Measurements from ENCODE around the gene STARD10. TPM values are rescaled to one million over a fixed set of nuclear protein-coding genes. Genes with fewer than 3 reads are reported as not detected.

STARD10 gene
- total and polyA plus RNA-seq, 9 of the 15 experiments (the other 6 are each of a cell fraction or from before 2014, with no cell fraction given), result 0.15 to 52.9 (median 32.3) TPM

- TF ChIP-seq, protein P1, sequence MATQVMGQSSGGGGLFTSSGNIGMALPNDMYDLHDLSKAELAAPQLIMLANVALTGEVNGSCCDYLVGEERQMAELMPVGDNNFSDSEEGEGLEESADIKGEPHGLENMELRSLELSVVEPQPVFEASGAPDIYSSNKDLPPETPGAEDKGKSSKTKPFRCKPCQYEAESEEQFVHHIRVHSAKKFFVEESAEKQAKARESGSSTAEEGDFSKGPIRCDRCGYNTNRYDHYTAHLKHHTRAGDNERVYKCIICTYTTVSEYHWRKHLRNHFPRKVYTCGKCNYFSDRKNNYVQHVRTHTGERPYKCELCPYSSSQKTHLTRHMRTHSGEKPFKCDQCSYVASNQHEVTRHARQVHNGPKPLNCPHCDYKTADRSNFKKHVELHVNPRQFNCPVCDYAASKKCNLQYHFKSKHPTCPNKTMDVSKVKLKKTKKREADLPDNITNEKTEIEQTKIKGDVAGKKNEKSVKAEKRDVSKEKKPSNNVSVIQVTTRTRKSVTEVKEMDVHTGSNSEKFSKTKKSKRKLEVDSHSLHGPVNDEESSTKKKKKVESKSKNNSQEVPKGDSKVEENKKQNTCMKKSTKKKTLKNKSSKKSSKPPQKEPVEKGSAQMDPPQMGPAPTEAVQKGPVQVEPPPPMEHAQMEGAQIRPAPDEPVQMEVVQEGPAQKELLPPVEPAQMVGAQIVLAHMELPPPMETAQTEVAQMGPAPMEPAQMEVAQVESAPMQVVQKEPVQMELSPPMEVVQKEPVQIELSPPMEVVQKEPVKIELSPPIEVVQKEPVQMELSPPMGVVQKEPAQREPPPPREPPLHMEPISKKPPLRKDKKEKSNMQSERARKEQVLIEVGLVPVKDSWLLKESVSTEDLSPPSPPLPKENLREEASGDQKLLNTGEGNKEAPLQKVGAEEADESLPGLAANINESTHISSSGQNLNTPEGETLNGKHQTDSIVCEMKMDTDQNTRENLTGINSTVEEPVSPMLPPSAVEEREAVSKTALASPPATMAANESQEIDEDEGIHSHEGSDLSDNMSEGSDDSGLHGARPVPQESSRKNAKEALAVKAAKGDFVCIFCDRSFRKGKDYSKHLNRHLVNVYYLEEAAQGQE (IDR thresholded peaks at IDR 0.05; ENCODE audit: borderline replicate concordance), result no peak; the same call in 1 of the 2 replicates
- TF ChIP-seq, protein P1 (CRISPR knock-in tag; IDR thresholded peaks at IDR 0.05; ENCODE audit: low read depth), result no peak
- TF ChIP-seq MCM3 (IDR thresholded peaks at IDR 0.05), result no peak
- peak in 2 of 3 experiments; percentile 83 to 90 for TF ChIP-seq YY1 (IDR thresholded peaks at IDR 0.05; ENCODE audit: borderline replicate concordance in 1 of 3, control insufficient read depth in 1 of 3, extremely low read depth in 1 of 3, insufficient read depth in 3 of 3, insufficient read length in 1 of 3, insufficient replicate concordance in 2 of 3, low read depth in 1 of 3, low read length in 2 of 3)
- no peak for TF ChIP-seq ZNF444 (CRISPR knock-in tag; IDR thresholded peaks at IDR 0.05)
- TF ChIP-seq, protein P2, sequence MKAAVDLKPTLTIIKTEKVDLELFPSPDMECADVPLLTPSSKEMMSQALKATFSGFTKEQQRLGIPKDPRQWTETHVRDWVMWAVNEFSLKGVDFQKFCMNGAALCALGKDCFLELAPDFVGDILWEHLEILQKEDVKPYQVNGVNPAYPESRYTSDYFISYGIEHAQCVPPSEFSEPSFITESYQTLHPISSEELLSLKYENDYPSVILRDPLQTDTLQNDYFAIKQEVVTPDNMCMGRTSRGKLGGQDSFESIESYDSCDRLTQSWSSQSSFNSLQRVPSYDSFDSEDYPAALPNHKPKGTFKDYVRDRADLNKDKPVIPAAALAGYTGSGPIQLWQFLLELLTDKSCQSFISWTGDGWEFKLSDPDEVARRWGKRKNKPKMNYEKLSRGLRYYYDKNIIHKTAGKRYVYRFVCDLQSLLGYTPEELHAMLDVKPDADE (conservative IDR thresholded peaks at IDR 0.05; ENCODE audit: control insufficient read depth, low read depth, low read length), result peak; percentile 55; the same call in 1 of the 2 replicates
- TF ChIP-seq ZBTB7A (IDR thresholded peaks at IDR 0.05; ENCODE audit: borderline replicate concordance, control insufficient read depth, low read depth, low read length), result peak; percentile 23; the same call in 1 of the 2 replicates
- peak; percentile 94 for TF ChIP-seq RB1 (IDR thresholded peaks at IDR 0.05; ENCODE audit: low read depth)
- no peak for TF ChIP-seq NR2C2 (CRISPR knock-in tag; IDR thresholded peaks at IDR 0.05)
- peak; percentile 58 for TF ChIP-seq NR2C2 (tag; IDR thresholded peaks at IDR 0.05)
- TF ChIP-seq MAZ (CRISPR knock-in tag; conservative IDR thresholded peaks at IDR 0.05 in 1 of 2, IDR thresholded peaks at IDR 0.05 in 1 of 2), result peak in 1 of 2 experiments; percentile 81; a peak in 3 of 4 replicates
- TF ChIP-seq GABPB1 (CRISPR knock-in tag; IDR thresholded peaks at IDR 0.05), result peak; percentile 9; the same call in 1 of the 2 replicates
- TF ChIP-seq, protein P3, sequence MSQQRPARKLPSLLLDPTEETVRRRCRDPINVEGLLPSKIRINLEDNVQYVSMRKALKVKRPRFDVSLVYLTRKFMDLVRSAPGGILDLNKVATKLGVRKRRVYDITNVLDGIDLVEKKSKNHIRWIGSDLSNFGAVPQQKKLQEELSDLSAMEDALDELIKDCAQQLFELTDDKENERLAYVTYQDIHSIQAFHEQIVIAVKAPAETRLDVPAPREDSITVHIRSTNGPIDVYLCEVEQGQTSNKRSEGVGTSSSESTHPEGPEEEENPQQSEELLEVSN (IDR thresholded peaks at IDR 0.05; ENCODE audit: borderline replicate concordance in 1 of 2, extremely low read depth in 1 of 2, insufficient read depth in 1 of 2, insufficient read length in 1 of 2, low read depth in 1 of 2, low read length in 1 of 2, poor library complexity in 1 of 2, severe bottlenecking in 1 of 2), result peak; percentile 82 to 98
- no peak for TF ChIP-seq SIRT6 (IDR thresholded peaks at IDR 0.05; ENCODE audit: low read depth, low read length)
These were observed 20.7 kb upstream of the STARD10 start, which contains the start of gene ATG16L2 (continued) for GRCh38 chr11:72814286-72815109.

Measured in K562 (cell line).